MM.1S (cell line): ENCODE data around the gene CSPG5.

ENCODE experiments used
- EZH2 ChIP-seq: fragments of 300-600 bp; sonication (generic); optimal IDR thresholded peaks from 2 replicates; pipeline ENCODE3; 2017; ENCODE audit warnings: low read depth, mild to moderate bottlenecking, antibody characterized with exemption, low read length, mixed read lengths
- TF ChIP-seq, protein P1 (sequence below): fragments of 300-600 bp; sonication (generic); IDR thresholded peaks from 2 replicates; pipeline ENCODE4 v1.5.1; 2016; ENCODE audit warnings: antibody characterized with exemption, low read length, mixed read lengths

DNA sequence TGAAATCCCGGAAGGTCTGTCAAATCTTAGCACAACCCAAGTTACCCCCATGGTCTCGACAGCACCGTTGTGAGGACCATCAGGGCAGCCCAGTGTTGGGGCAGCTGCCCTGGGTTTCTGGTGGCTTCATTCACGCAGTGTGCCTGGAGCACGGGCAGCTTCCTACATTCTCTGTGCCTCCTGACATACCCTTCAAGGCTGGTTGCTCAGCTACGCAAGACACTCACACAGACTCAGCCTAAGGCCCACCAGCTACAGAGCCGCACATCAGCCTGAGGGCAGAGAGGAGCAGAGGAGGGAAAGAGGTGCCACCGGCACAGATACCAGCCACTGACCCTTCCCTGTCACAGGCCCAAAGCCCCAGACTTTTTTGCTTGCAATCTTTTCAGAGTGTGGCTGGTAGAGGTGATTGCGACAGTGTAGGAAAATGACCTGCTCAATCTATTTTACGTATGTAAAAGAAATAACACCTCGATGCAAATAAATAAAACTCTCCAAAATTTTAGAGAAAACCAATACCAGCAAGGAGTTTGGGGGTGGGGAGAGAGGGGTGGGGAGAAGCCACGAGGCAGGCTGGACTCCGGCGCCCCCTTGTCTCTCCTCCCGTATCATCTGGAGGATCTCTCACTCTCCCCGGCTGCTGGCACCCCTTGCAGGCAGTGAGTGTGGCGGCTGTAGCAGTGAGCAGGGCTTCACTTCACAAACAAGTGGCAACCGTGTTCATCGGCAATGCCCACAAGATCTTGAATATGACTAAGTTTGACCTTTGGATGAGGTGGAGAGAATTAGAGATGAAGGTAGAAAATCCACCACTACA, 12.7 kb downstream of the CSPG5 start:
- no peak for TF ChIP-seq EZH2
- TF ChIP-seq, protein P1, sequence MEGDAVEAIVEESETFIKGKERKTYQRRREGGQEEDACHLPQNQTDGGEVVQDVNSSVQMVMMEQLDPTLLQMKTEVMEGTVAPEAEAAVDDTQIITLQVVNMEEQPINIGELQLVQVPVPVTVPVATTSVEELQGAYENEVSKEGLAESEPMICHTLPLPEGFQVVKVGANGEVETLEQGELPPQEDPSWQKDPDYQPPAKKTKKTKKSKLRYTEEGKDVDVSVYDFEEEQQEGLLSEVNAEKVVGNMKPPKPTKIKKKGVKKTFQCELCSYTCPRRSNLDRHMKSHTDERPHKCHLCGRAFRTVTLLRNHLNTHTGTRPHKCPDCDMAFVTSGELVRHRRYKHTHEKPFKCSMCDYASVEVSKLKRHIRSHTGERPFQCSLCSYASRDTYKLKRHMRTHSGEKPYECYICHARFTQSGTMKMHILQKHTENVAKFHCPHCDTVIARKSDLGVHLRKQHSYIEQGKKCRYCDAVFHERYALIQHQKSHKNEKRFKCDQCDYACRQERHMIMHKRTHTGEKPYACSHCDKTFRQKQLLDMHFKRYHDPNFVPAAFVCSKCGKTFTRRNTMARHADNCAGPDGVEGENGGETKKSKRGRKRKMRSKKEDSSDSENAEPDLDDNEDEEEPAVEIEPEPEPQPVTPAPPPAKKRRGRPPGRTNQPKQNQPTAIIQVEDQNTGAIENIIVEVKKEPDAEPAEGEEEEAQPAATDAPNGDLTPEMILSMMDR: no peak
